AG09319 (cell line): ENCODE results near the gene CASTOR1.

Source experiments
- DNase-seq: peaks from one replicate; pipeline ENCODE4 v3.0.0-alpha.2; 2010; ENCODE audit warnings: low read depth; ENCODE audit errors: extremely low read depth
- CTCF ChIP-seq: IDR thresholded peaks from 2 replicates; pipeline ENCODE4 v1.5.1; 2011; ENCODE audit warnings: low read depth, mild to moderate bottlenecking, inconsistent platforms, low read length, moderate library complexity

The CASTOR1 gene

GRCh38 chr22:30318799-30319419 lies 29.6 kb upstream of the CASTOR1 start:
- TF ChIP-seq CTCF = no peak
- DNase-seq = no peak

GRCh38 chr22:30317778-30318177 lies 28.5 kb upstream of the CASTOR1 start:
- TF ChIP-seq CTCF = no peak
- DNase-seq = no peak

GRCh38 chr22:30315962-30316576 lies 26.8 kb upstream of the CASTOR1 start:
- no peak for TF ChIP-seq CTCF
- DNase-seq = no peak

- DNase-seq = no peak
- no peak for TF ChIP-seq CTCF
Measured at GRCh38 chr22:30314915-30315314, 25.6 kb upstream of the CASTOR1 start.

- DNase-seq = no peak
- no peak for TF ChIP-seq CTCF
Measured at GRCh38 chr22:30313527-30314363, 24.4 kb upstream of the CASTOR1 start.

GRCh38 chr22:30312053-30312452 lies 22.7 kb upstream of the CASTOR1 start:
- DNase-seq = peak; percentile 66
- TF ChIP-seq CTCF = no peak
